Heart left ventricle (tissue), 13 donors: ENCODE measurements around the gene CARD10.

Source experiments
- POLR2A ChIP-seq, 2 donors: fragments of 450-650 bp; IDR thresholded peaks; one replicate each; pipeline ENCODE4 v1.6.1; 2017; ENCODE audit warnings: antibody characterized with exemption in 2 of 2, mild to moderate bottlenecking in 2 of 2, moderate library complexity in 2 of 2
- TF ChIP-seq, protein P1 (sequence below), 12 donors: fragments of 200-600 bp; sonication (generic) in 4 of 12; IDR thresholded peaks; one replicate each; pipeline versions ENCODE4 v1.5.0 to v1.8.0; 2018 to 2022; ENCODE audit warnings: antibody characterized with exemption in 12 of 12, mild to moderate bottlenecking in 5 of 12
- donor health status: ischemic (EF 13 %, LVEDD 7.1; RV severe dilation, severe dysfunction).
- donor health status: DM: no; HTN: yes; CAD: no.
- donor health status: DM: no; HTN: no; CAD: no.
- donor health status: ischemic (EF 25% LVEDD 6.9; RV normal size, moderate dysfunction).
- donor health status: ischemic (EF 25% LVEDD 5.7; RV mildly dilated, moderate dysfunction).
- donor health status: ischemic (EF 35%, LVEDD 5.7; RV mildly dilated, moderate dysfunction).
- donor health status: nonischemic (EF 11% LVEDD 7.7; RV severe dilation, severe dysfunction).
- donor health status: DM: yes; HTN: yes; CAD: no.
- donor health status: PGD.
- donor health status: ischemic (EF 29% LVEDD 5.4; RV normal size, mild dysfunction).
- donor health status: nonischemic (EF 23%, LVEDD 6.1; RV moderate dilation, normal function).

DNA sequence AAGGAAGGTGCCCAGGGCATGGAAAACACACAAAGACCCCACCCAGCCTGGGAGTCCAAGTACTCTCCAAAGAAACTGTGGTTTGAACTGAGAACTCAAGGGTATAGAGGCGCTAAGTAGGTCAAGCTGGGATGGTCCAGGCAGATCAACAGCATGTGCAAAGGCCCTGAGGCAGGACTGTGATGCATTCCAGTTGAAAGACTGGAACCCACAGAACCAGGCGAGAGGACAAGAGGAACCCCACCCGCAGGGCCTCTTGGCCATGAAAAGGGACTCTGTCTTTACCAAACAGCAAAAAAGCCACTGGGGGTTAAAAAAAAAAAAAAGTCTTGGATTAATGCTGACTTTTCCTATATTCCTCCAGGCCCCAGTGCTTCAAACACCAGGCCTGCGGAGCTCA, 14.3 kb downstream of the CARD10 start:
- TF ChIP-seq, protein P1, sequence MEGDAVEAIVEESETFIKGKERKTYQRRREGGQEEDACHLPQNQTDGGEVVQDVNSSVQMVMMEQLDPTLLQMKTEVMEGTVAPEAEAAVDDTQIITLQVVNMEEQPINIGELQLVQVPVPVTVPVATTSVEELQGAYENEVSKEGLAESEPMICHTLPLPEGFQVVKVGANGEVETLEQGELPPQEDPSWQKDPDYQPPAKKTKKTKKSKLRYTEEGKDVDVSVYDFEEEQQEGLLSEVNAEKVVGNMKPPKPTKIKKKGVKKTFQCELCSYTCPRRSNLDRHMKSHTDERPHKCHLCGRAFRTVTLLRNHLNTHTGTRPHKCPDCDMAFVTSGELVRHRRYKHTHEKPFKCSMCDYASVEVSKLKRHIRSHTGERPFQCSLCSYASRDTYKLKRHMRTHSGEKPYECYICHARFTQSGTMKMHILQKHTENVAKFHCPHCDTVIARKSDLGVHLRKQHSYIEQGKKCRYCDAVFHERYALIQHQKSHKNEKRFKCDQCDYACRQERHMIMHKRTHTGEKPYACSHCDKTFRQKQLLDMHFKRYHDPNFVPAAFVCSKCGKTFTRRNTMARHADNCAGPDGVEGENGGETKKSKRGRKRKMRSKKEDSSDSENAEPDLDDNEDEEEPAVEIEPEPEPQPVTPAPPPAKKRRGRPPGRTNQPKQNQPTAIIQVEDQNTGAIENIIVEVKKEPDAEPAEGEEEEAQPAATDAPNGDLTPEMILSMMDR (IDR thresholded peaks at IDR 0.05) = no peak
- no peak for TF ChIP-seq POLR2A (IDR thresholded peaks at IDR 0.05)
